Measurements from ENCODE around the gene RAB11FIP4.

DNA sequence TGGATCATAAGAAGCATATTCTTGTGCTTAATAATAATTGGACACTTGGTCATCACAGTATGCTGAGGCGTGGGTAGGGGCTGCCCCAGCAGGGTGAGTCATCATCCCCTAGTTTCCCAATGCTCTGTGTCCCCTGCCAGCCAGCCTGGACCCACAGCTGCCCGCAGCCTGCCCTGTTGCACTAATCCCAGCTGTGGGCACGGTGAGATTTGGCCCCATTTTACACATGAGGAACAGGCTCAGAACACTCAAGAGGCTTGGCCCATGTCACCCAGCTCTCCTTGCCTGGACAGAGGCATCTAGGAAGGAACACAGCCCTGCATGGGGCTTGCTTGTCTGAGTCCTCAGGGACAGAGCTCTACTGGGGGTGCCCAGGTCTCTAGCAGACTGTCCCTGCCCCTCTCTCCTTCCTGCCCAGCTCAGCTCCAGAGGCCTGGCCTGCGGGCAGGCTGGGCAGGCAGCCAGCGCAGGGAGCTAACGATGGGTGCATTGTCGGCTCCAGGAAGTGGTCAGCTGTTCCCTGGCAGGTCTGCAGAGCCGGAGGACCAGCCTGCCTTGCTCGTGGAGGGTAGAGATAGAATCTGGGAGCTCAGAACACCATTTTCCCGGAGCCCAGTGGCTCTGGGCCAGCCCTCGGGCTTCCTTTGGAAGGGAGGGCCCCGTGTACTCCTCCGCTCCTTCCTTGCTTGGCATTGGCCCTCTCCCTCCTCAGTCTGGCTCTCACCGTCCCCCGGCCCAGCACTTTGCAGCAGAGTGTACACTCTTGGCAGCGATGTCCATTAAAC is 189.4 kb downstream of the RAB11FIP4 start:
- TF ChIP-seq, protein P1, sequence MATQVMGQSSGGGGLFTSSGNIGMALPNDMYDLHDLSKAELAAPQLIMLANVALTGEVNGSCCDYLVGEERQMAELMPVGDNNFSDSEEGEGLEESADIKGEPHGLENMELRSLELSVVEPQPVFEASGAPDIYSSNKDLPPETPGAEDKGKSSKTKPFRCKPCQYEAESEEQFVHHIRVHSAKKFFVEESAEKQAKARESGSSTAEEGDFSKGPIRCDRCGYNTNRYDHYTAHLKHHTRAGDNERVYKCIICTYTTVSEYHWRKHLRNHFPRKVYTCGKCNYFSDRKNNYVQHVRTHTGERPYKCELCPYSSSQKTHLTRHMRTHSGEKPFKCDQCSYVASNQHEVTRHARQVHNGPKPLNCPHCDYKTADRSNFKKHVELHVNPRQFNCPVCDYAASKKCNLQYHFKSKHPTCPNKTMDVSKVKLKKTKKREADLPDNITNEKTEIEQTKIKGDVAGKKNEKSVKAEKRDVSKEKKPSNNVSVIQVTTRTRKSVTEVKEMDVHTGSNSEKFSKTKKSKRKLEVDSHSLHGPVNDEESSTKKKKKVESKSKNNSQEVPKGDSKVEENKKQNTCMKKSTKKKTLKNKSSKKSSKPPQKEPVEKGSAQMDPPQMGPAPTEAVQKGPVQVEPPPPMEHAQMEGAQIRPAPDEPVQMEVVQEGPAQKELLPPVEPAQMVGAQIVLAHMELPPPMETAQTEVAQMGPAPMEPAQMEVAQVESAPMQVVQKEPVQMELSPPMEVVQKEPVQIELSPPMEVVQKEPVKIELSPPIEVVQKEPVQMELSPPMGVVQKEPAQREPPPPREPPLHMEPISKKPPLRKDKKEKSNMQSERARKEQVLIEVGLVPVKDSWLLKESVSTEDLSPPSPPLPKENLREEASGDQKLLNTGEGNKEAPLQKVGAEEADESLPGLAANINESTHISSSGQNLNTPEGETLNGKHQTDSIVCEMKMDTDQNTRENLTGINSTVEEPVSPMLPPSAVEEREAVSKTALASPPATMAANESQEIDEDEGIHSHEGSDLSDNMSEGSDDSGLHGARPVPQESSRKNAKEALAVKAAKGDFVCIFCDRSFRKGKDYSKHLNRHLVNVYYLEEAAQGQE (IDR thresholded peaks at IDR 0.05; ENCODE audit: low read depth), result no peak
- TF ChIP-seq, protein P2, sequence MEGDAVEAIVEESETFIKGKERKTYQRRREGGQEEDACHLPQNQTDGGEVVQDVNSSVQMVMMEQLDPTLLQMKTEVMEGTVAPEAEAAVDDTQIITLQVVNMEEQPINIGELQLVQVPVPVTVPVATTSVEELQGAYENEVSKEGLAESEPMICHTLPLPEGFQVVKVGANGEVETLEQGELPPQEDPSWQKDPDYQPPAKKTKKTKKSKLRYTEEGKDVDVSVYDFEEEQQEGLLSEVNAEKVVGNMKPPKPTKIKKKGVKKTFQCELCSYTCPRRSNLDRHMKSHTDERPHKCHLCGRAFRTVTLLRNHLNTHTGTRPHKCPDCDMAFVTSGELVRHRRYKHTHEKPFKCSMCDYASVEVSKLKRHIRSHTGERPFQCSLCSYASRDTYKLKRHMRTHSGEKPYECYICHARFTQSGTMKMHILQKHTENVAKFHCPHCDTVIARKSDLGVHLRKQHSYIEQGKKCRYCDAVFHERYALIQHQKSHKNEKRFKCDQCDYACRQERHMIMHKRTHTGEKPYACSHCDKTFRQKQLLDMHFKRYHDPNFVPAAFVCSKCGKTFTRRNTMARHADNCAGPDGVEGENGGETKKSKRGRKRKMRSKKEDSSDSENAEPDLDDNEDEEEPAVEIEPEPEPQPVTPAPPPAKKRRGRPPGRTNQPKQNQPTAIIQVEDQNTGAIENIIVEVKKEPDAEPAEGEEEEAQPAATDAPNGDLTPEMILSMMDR (IDR thresholded peaks at IDR 0.05 in 2 of 3, conservative IDR thresholded peaks at IDR 0.05 in 1 of 3; ENCODE audit: borderline replicate concordance in 1 of 3, insufficient read depth in 1 of 3, low read depth in 2 of 3, low read length in 2 of 3), result no peak
- TF ChIP-seq EZH2 (IDR thresholded peaks at IDR 0.05), result no peak
- no peak for TF ChIP-seq EZH2phosphoT487 (IDR thresholded peaks at IDR 0.05; ENCODE audit: borderline replicate concordance)
- no peak for TF ChIP-seq SP1 (IDR thresholded peaks at IDR 0.05; ENCODE audit: low read depth)
- TF ChIP-seq TCF7L2 (IDR thresholded peaks at IDR 0.05; ENCODE audit: borderline replicate concordance, extremely low read depth, insufficient read depth, insufficient read length), result no peak
- no peak for TF ChIP-seq POLR2AphosphoS5 (IDR thresholded peaks at IDR 0.05; ENCODE audit: low read depth, low read length)
- no peak for TF ChIP-seq POLR2A (IDR thresholded peaks at IDR 0.05; ENCODE audit: borderline replicate concordance, extremely low read depth, insufficient read depth, insufficient read length)
- no peak for TF ChIP-seq RAD21 (IDR thresholded peaks at IDR 0.05; ENCODE audit: low read depth)
- TF ChIP-seq SRF (IDR thresholded peaks at IDR 0.05; ENCODE audit: low read depth), result no peak
- TF ChIP-seq SIN3A (IDR thresholded peaks at IDR 0.05; ENCODE audit: low read depth), result no peak
- TF ChIP-seq ZNF274 (IDR thresholded peaks at IDR 0.05; ENCODE audit: low read depth, low read length), result no peak

Data from HCT116 (cell line).